ENCODE results near the gene STXBP6. TPM values are rescaled to one million over a fixed set of nuclear protein-coding genes. Genes with fewer than 3 reads are reported as not detected.

Gene STXBP6
- total and polyA plus RNA-seq, 2 of the 13 experiments (the other 11 are each of a cell fraction or from before 2014, with no cell fraction given): 35.3 to 42.8 TPM

DNA sequence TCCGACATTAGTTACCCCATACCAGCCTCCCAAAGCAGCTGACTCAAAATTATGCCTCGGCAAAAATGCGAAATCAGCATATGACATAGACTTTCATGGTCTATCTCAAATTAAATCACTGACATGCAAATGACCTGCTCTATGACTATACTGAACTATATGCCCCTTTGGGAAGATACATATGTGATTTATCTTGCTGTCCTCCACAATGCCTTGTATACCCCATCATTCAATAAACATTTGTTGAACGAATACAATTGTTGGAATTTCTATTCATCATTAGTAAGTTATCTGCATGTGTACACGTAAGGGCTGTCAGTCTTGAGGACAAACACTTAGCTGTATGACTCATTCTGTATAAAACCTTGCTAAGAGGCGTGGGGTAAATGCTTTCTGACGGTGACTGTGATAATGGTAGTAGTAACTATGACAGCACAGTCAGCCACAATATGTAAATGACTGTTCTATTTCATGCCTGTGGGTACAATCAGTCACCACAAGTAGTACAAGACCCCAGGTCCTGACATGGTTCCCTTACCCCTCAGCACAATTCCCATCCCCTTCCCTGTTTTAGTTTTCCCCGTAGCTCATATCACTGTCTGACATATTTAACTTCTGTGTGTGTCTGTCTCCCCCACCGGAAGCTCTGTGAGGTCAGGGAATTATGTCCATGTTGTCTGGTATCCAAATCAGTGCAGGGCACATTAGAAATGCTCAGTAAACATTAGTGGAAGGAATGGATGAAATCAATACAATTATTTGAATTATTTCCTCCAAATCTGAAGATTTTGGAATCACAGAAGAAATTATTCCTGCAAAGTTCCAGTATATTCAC is 42.8 kb downstream of the STXBP6 start (continued):
- 0 out of 2 replicates have a peak, but pooled peaks have one; percentile 32 for TF ChIP-seq SOX5 (CRISPR knock-in tag; IDR thresholded peaks at IDR 0.05; ENCODE audit: borderline replicate concordance)
- peak; percentile 53 for TF ChIP-seq HNRNPK (IDR thresholded peaks at IDR 0.05; ENCODE audit: low read depth, low read length, poor library complexity, severe bottlenecking)
- TF ChIP-seq, protein P1, sequence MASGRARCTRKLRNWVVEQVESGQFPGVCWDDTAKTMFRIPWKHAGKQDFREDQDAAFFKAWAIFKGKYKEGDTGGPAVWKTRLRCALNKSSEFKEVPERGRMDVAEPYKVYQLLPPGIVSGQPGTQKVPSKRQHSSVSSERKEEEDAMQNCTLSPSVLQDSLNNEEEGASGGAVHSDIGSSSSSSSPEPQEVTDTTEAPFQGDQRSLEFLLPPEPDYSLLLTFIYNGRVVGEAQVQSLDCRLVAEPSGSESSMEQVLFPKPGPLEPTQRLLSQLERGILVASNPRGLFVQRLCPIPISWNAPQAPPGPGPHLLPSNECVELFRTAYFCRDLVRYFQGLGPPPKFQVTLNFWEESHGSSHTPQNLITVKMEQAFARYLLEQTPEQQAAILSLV (CRISPR knock-in tag; IDR thresholded peaks at IDR 0.05; ENCODE audit: borderline replicate concordance): no peak
- TF ChIP-seq, protein P2, sequence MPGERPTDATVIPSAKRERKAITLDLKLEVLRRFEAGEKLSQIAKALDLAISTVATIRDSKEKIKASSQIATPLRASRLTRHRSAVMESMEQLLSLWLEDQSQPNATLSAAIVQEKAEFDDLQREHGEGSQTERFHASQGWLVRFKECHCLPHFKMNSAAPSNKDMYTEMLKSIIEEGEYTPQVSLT (CRISPR knock-in tag; IDR thresholded peaks at IDR 0.05; ENCODE audit: borderline replicate concordance, low read depth): no peak
- peak; percentile 80 for TF ChIP-seq MAFF (IDR thresholded peaks at IDR 0.05; ENCODE audit: low read depth, low read length)
- peak; percentile 78 to 81 for TF ChIP-seq MAFK (conservative IDR thresholded peaks at IDR 0.05 in 1 of 2, IDR thresholded peaks at IDR 0.05 in 1 of 2; ENCODE audit: low read length in 2 of 2)

DNA sequence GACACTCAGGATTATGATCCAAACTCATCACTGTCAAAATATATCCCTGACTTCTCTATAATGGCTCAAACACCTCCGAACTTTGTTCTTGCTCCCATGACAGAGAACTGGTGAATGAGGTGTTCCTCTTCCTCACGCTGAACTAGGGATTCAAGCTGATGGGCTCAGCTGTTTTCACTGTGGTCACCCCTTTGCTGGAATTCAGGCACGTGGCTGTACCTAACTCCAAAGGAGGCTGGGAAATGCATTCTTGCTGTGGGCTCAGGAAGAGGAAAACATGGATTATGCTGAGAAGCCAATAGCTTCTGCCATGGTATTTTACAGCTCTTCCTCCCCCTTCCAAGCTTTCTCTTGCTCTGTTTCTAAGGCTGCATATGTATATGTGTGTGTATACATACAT is 43.9 kb downstream of the STXBP6 start:
- H3K4me1 ChIP-seq (ENCODE audit: insufficient read depth, low read length): peaks cover 52% of the 10 kb centered on the region
- BruUV-seq (replicated peaks): no TSS peak
- no peak overlapping the region for H2AFZ ChIP-seq (ENCODE audit: low read length)
- no peak overlapping the region for H3K27ac ChIP-seq (ENCODE audit: extremely low read length, insufficient read depth, low read length)
- no peaks in the 10 kb centered on the region for H3K36me3 ChIP-seq (replicated peaks in 1 of 2; ENCODE audit: control insufficient read depth in 1 of 2, insufficient read depth in 2 of 2, low read length in 2 of 2)
- DNase-seq (ENCODE audit: low spot score) (no peak), FAIRE-seq (no peak), ATAC-seq (no peak)
- no peak overlapping the region for H3K4me3 ChIP-seq (replicated peaks in 1 of 3; ENCODE audit: insufficient read depth in 1 of 3, low read depth in 2 of 3, low read length in 3 of 3)
- H3K9me3 ChIP-seq (ENCODE audit: low read length): no peaks in the 10 kb centered on the region
- 0 out of 2 replicates have a peak, but pooled peaks have one; percentile 18 for TF ChIP-seq HNF4A (CRISPR knock-in tag; IDR thresholded peaks at IDR 0.05)
- TF ChIP-seq, protein P3, sequence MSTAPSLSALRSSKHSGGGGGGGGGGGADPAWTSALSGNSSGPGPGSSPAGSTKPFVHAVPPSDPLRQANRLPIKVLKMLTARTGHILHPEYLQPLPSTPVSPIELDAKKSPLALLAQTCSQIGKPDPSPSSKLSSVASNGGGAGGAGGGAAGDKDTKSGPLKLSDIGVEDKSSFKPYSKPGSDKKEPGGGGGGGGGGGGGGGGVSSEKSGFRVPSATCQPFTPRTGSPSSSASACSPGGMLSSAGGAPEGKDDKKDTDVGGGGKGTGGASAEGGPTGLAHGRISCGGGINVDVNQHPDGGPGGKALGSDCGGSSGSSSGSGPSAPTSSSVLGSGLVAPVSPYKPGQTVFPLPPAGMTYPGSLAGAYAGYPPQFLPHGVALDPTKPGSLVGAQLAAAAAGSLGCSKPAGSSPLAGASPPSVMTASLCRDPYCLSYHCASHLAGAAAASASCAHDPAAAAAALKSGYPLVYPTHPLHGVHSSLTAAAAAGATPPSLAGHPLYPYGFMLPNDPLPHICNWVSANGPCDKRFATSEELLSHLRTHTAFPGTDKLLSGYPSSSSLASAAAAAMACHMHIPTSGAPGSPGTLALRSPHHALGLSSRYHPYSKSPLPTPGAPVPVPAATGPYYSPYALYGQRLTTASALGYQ (CRISPR knock-in tag; IDR thresholded peaks at IDR 0.05): no peak
- no peaks in the 10 kb centered on the region for H4K20me1 ChIP-seq (ENCODE audit: insufficient read depth, low read length)
- POLR2A ChIA-PET: interaction anchor here (1.0 kb wide), 2 partner anchors 10 to 27 kb away, joined by 3 to 6 read pairs; no protein-coding TSS in a partner anchor
- in situ Hi-C loops (cut with HindIII; ENCODE audit: extremely low pct_ligation_motif_present, low pct_unique_long_range_greater_than_20kb) (no loop called here), intact Hi-C loops (cut with micrococcal nuclease; ENCODE audit: unreplicated experiment) (no loop called here)
- no peaks in the 10 kb centered on the region for H3K27me3 ChIP-seq (ENCODE audit: control insufficient read depth in 1 of 2, insufficient read depth in 2 of 2, low read length in 2 of 2)
- CTCF ChIA-PET (ENCODE audit: low intra/inter-chr PET ratio, low total read pairs): no interaction called here
- H3K79me2 ChIP-seq (ENCODE audit: insufficient read depth, low read length): peaks cover 3% of the 10 kb centered on the region
- WGBS (ENCODE audit: low lambda C conversion rate): 74% methylated on average over 3 of the region's 3 CpGs
- no peak overlapping the region for H3K9ac ChIP-seq (ENCODE audit: insufficient read depth, low read depth, low read length)
- H3K4me2 ChIP-seq (ENCODE audit: low read depth, low read length): no peak overlapping the region

Measured in HepG2 (cell line).